Caco-2 (cell line): Measurements from ENCODE around the gene RAB30. TPM values are rescaled to one million over a fixed set of nuclear protein-coding genes. Genes with fewer than 3 reads are reported as not detected.
"Not testable (repeated sequence)": the region's sequence is repeated elsewhere in the genome, so short reads cannot be mapped to it uniquely, and the experiment has no call there.

Experiments
- BruUV-seq: library from RNA; stranded (reverse); fragments of 400-500 nt; replicated peaks from 2 replicates; lab custom pipeline; 2021; lab: Mats Ljungman, UMichigan
- CTCF ChIA-PET: fragments of 300-600 bp; sonication (Branson Sonifier 250); formaldehyde crosslinking; loops from one replicate; lab custom pipeline; 2022; ENCODE audit warnings: antibody characterized with exemption; lab: Charles Lee
- POLR2A ChIA-PET: fragments of 300-600 bp; sonication (Branson Sonifier 250); formaldehyde crosslinking; loops from one replicate; lab custom pipeline; 2022; ENCODE audit warnings: antibody characterized with exemption; lab: Charles Lee
- DNase-seq, 2 experiments: peaks; one replicate each; pipeline versions ENCODE4 v3.0.0 to v3.0.0-alpha.2; 2020 to 2022
- H3K27me3 ChIP-seq: replicated peaks from 2 replicates; pipeline ENCODE4 v1.6.0; 2011; ENCODE audit warnings: low read length; ENCODE audit not compliant: control insufficient read depth, insufficient read depth
- H3K36me3 ChIP-seq: 2 replicates; pipeline ENCODE4 v1.5.1; 2011; ENCODE audit warnings: low read length; ENCODE audit not compliant: control insufficient read depth, insufficient read depth
- H3K4me1 ChIP-seq: fragments of 250-450 bp; sonication (Bioruptor Pico); 2 replicates; pipeline ENCODE4 v1.5.1; 2020; ENCODE audit warnings: mild to moderate bottlenecking
- H3K4me3 ChIP-seq: 2 replicates; pipeline ENCODE4 v1.5.1; 2011; ENCODE audit warnings: low read depth, mild to moderate bottlenecking, control low read depth, low read length
- H3K9me3 ChIP-seq: fragments of 250-450 bp; sonication (Bioruptor Pico); 2 replicates; pipeline ENCODE4 v1.5.1; 2020; ENCODE audit warnings: mild to moderate bottlenecking, moderate library complexity
- H3K27ac Mint-ChIP-seq: one replicate; pipeline ENCODE4 v1.8.0; 2022; ENCODE audit warnings: mixed read lengths; ENCODE audit not compliant: unreplicated experiment
- H3K27me3 Mint-ChIP-seq: one replicate; pipeline ENCODE4 v1.8.0; 2022; ENCODE audit warnings: mixed read lengths; ENCODE audit not compliant: insufficient read depth, unreplicated experiment
- H3K36me3 Mint-ChIP-seq: one replicate; pipeline ENCODE4 v1.8.0; 2022; ENCODE audit warnings: mild to moderate bottlenecking, mixed read lengths; ENCODE audit not compliant: insufficient read depth, unreplicated experiment
- H3K4me1 Mint-ChIP-seq: one replicate; pipeline ENCODE4 v1.8.0; 2022; ENCODE audit warnings: low read depth, mixed read lengths; ENCODE audit not compliant: unreplicated experiment
- H3K4me3 Mint-ChIP-seq: one replicate; pipeline ENCODE4 v1.8.0; 2022; ENCODE audit warnings: mild to moderate bottlenecking, moderate library complexity, mixed read lengths; ENCODE audit not compliant: unreplicated experiment
- H3K9me3 Mint-ChIP-seq: one replicate; pipeline ENCODE4 v1.8.0; 2022; ENCODE audit warnings: mixed read lengths; ENCODE audit not compliant: unreplicated experiment
- intact Hi-C: fragments of 100-400 bp; cut with micrococcal nuclease; formaldehyde crosslinking; loops from one replicate; pipeline ENCODE4 v1.10.0; 2022; ENCODE audit not compliant: unreplicated experiment
- total RNA-seq: library from RNA; stranded (reverse); gene quantifications from 2 replicates; pipeline ENCODE4 v1.2.3, GENCODE V29; 2022
- TF ChIP-seq, protein P1 (sequence below), 2 experiments: fragments of 200-600 bp in 1 of 2; IDR thresholded peaks; 1 replicate in 1 of 2; 2 replicates in 1 of 2; pipeline versions ENCODE4 v1.5.1 to v1.8.0; 2011 to 2022; ENCODE audit warnings: antibody characterized with exemption in 1 of 2, control low read depth in 1 of 2, inconsistent platforms in 1 of 2, low read depth in 1 of 2, low read length in 1 of 2, mild to moderate bottlenecking in 1 of 2, moderate library complexity in 1 of 2; ENCODE audit not compliant: insufficient read depth in 1 of 2, severe bottlenecking in 1 of 2, unreplicated experiment in 1 of 2

RAB30 gene
- total RNA-seq, 1 experiment from 2014 or later = 13.5 TPM

DNA sequence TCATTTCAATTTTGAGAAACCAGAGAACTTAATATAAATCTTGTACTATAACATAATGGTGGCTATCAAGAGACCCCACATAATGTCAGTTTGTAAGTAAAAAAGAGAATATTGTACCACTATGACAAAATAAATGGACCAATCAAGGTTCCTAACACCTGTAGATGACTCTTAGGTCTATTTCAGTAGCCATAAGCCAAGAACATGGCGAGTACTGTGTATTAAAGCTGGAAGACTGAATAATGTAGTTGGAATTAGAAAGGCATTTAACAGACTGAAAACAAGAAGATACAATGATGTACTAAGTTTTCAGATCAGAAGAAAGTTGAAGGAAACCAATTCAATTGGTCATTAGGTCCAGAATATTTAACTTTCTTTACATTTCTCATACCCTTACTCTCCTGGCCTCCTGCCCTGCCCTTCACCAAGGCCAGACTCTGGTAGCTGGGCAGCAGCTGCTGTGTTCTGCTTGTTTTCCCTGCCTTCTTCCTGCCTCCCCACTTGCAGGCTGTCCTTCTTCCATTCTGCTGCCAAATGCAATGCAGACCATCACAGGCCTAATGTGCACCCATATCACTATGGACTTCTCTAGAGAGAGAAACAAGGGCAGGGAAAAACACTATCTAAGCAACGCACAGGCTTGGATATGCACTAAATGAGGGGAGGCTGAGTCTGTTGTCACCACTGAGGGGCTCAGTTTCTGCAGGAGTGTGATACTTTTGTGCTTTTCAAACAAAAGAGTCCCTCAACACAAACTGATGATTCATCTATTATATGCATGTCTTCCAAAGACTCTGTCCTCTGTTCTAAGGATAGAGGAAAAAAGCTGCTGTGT lies 60.1 kb downstream of the RAB30 start:
- H3K4me3 Mint-ChIP-seq = no peak overlapping the region
- Histone ChIP-seq H3K9me3 (no peaks in the 10 kb centered on the region), H3K4me1 (peaks cover 25% of the 10 kb centered on the region), H3K4me3 (no peak overlapping the region), H3K36me3 (no peaks in the 10 kb centered on the region), H3K27me3 (no peaks in the 10 kb centered on the region)
- no peak for DNase-seq
- intact Hi-C loops = no loop called here
- no peaks in the 10 kb centered on the region for H3K27me3 Mint-ChIP-seq
- H3K9me3 Mint-ChIP-seq = no peaks in the 10 kb centered on the region
- CTCF ChIA-PET = no interaction called here
- TF ChIP-seq, protein P1, sequence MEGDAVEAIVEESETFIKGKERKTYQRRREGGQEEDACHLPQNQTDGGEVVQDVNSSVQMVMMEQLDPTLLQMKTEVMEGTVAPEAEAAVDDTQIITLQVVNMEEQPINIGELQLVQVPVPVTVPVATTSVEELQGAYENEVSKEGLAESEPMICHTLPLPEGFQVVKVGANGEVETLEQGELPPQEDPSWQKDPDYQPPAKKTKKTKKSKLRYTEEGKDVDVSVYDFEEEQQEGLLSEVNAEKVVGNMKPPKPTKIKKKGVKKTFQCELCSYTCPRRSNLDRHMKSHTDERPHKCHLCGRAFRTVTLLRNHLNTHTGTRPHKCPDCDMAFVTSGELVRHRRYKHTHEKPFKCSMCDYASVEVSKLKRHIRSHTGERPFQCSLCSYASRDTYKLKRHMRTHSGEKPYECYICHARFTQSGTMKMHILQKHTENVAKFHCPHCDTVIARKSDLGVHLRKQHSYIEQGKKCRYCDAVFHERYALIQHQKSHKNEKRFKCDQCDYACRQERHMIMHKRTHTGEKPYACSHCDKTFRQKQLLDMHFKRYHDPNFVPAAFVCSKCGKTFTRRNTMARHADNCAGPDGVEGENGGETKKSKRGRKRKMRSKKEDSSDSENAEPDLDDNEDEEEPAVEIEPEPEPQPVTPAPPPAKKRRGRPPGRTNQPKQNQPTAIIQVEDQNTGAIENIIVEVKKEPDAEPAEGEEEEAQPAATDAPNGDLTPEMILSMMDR (IDR thresholded peaks at IDR 0.05; ENCODE audit: insufficient read depth in 1 of 2, low read depth in 1 of 2, low read length in 1 of 2, severe bottlenecking in 1 of 2, unreplicated experiment in 1 of 2) = no peak
- no peaks in the 10 kb centered on the region for H3K36me3 Mint-ChIP-seq
- POLR2A ChIA-PET = no interaction called here
- no TSS peak for BruUV-seq
- no peak overlapping the region for H3K27ac Mint-ChIP-seq
- peaks cover 23% of the 10 kb centered on the region for H3K4me1 Mint-ChIP-seq

DNA sequence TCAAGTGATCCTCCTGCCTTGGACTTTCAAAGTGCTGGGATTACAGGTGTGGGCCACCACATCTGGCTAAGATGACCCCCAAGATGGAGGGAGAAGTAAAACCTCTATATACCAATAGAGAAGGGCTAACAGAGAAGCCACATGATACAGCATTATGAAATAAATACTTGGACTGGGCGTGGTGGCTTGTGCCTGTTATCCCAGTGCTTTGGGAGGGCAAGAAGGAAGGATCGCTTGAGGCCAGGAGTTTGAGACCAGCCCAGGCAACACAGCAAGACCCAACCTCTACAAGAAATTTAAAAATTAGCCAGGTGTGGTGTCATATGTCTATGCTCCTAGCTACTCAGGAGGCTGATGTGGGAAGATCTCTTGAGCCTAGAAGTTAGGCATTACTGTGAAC lies 61.7 kb downstream of the RAB30 start:
- DNase-seq = no peak
- TF ChIP-seq, protein P1 (IDR thresholded peaks at IDR 0.05; ENCODE audit: insufficient read depth in 1 of 2, low read depth in 1 of 2, low read length in 1 of 2, severe bottlenecking in 1 of 2, unreplicated experiment in 1 of 2) = no peak
- no peaks in the 10 kb centered on the region for H3K36me3 Mint-ChIP-seq
- H3K4me3 ChIP-seq = no peak overlapping the region
- peaks cover 30% of the 10 kb centered on the region for H3K4me1 Mint-ChIP-seq
- H3K4me1 ChIP-seq = peaks cover 25% of the 10 kb centered on the region
- no peak overlapping the region for H3K4me3 Mint-ChIP-seq
- intact Hi-C loops = loop anchor here (2.0 kb wide), 2 partner anchors 15 to 147 kb away; partner anchors contain the start of gene PCF11
- ChIA-PET POLR2A (no interaction called here), CTCF (no interaction called here)
- no peaks in the 10 kb centered on the region for H3K27me3 ChIP-seq
- H3K27ac Mint-ChIP-seq = no peak overlapping the region
- BruUV-seq = no TSS peak
- no peaks in the 10 kb centered on the region for H3K9me3 Mint-ChIP-seq
- H3K36me3 ChIP-seq = no peaks in the 10 kb centered on the region
- H3K27me3 Mint-ChIP-seq = no peaks in the 10 kb centered on the region
- no peaks in the 10 kb centered on the region for H3K9me3 ChIP-seq

DNA sequence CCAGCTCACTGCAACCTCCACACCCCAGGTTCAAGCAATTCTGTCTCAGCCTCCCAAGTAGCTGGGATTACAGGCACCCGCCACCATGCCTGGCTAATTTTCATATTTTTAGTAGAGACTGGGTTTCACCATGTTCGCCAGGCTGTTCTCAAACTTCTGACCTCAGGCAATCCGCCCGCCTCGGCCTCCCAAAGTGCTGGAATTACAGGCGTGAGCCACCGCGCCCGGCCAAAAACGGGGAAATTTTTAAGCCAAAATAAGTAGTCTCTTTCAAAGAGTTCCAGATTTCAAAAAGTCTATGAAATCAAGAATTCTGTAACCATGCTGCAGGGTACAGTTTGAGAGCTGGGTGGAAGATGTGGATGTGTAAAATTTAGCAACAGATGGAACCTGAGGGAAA lies 62.6 kb downstream of the RAB30 start:
- POLR2A ChIA-PET, H3K36me3 ChIP-seq, H3K4me3 Mint-ChIP-seq, H3K36me3 Mint-ChIP-seq, H3K9me3 ChIP-seq, DNase-seq, H3K9me3 Mint-ChIP-seq, CTCF ChIA-PET, H3K27me3 Mint-ChIP-seq, BruUV-seq, H3K27me3 ChIP-seq, H3K4me3 ChIP-seq: not testable (repeated sequence)
- peak overlapping the region; percentile 18 for H3K27ac Mint-ChIP-seq
- intact Hi-C loops = loop anchor here (2.0 kb wide), 2 partner anchors 14 to 148 kb away; partner anchors contain the start of gene PCF11
- peaks cover 30% of the 10 kb centered on the region for H3K4me1 Mint-ChIP-seq
- H3K4me1 ChIP-seq = peaks cover 25% of the 10 kb centered on the region
